Mesothelial cell of epicardium (in vitro differentiated cells): ENCODE measurements around the gene PAQR4. TPM values are rescaled to one million over a fixed set of nuclear protein-coding genes. Genes with fewer than 3 reads are reported as not detected.
A peak's percentile ranks its signal among the peaks of the same experiment; 100 is the strongest.
"Not testable (repeated sequence)": the region's sequence is repeated elsewhere in the genome, so short reads cannot be mapped to it uniquely, and the experiment has no call there.

Source experiments
- DNase-seq, 2 experiments: peaks; one replicate each; pipeline ENCODE4 v3.0.0; 2021; ENCODE audit warnings: low spot score in 2 of 2; ENCODE audit not compliant: unreplicated experiment in 2 of 2
- H3K27ac Mint-ChIP-seq: 2 replicates; pipeline ENCODE4 v1.8.0; 2021; ENCODE audit warnings: mixed read lengths
- H3K27me3 Mint-ChIP-seq: 2 replicates; pipeline ENCODE4 v1.8.0; 2021; ENCODE audit warnings: low read depth, mixed read lengths
- H3K36me3 Mint-ChIP-seq: 2 replicates; pipeline ENCODE4 v1.8.0; 2021; ENCODE audit warnings: mixed read lengths
- H3K4me1 Mint-ChIP-seq: 2 replicates; pipeline ENCODE4 v1.8.0; 2021; ENCODE audit warnings: mixed read lengths
- H3K4me3 Mint-ChIP-seq: 2 replicates; pipeline ENCODE4 v1.8.0; 2021; ENCODE audit warnings: mild to moderate bottlenecking, moderate library complexity, mixed read lengths
- H3K9me3 Mint-ChIP-seq: 2 replicates; pipeline ENCODE4 v1.8.0; 2021; ENCODE audit warnings: mixed read lengths
- CTCF ChIP-seq: fragments of 200-600 bp; sonication (generic); IDR thresholded peaks from one replicate; pipeline ENCODE4 v1.5.0; 2021; ENCODE audit warnings: antibody characterized with exemption; ENCODE audit not compliant: unreplicated experiment
- total RNA-seq: library from RNA; stranded (reverse); gene quantifications from 3 replicates; pipeline ENCODE4 v1.2.1, GENCODE V29; 2021

Gene PAQR4
- total RNA-seq, 1 donor from 2014 or later: 10.1 TPM

- Mint-ChIP-seq H3K36me3 (peaks cover 11% of the 10 kb centered on the region), H3K4me3 (no peak overlapping the region), H3K4me1 (peaks cover 11% of the 10 kb centered on the region), H3K27me3 (no peaks in the 10 kb centered on the region), H3K9me3 (no peaks in the 10 kb centered on the region), H3K27ac (no peak overlapping the region)
- no peak for DNase-seq
- TF ChIP-seq CTCF: no peak
Measured at GRCh38 chr16:2926650-2926999, 42.5 kb upstream of the PAQR4 start.

- TF ChIP-seq CTCF: peak; percentile 98
- Mint-ChIP-seq H3K9me3 (no peaks in the 10 kb centered on the region), H3K4me1 (peaks cover 11% of the 10 kb centered on the region), H3K27ac (peak overlapping the region; percentile 3), H3K4me3 (no peak overlapping the region), H3K27me3 (no peaks in the 10 kb centered on the region), H3K36me3 (peaks cover 7% of the 10 kb centered on the region)
- peak in 1 of 2 experiments; percentile 86 for DNase-seq
Measured at GRCh38 chr16:2927010-2927646, 42.0 kb upstream of the PAQR4 start.

GRCh38 chr16:2928151-2928550, 41.0 kb upstream of the PAQR4 start:
- peaks cover 11% of the 10 kb centered on the region for H3K4me1 Mint-ChIP-seq
- H3K4me3 Mint-ChIP-seq, H3K9me3 Mint-ChIP-seq, DNase-seq, H3K27me3 Mint-ChIP-seq, H3K27ac Mint-ChIP-seq, H3K36me3 Mint-ChIP-seq: not testable (repeated sequence)

GRCh38 chr16:2928796-2929195, 40.4 kb upstream of the PAQR4 start:
- no peaks in the 10 kb centered on the region for H3K9me3 Mint-ChIP-seq
- H3K4me3 Mint-ChIP-seq: no peak overlapping the region
- TF ChIP-seq CTCF: no peak
- H3K27me3 Mint-ChIP-seq: no peaks in the 10 kb centered on the region
- H3K27ac Mint-ChIP-seq: no peak overlapping the region
- no peak for DNase-seq
- peaks cover 11% of the 10 kb centered on the region for H3K4me1 Mint-ChIP-seq
- H3K36me3 Mint-ChIP-seq: peaks cover 4% of the 10 kb centered on the region

GRCh38 chr16:2929693-2930092, 39.5 kb upstream of the PAQR4 start:
- H3K4me3 Mint-ChIP-seq: no peak overlapping the region
- TF ChIP-seq CTCF: no peak
- no peaks in the 10 kb centered on the region for H3K27me3 Mint-ChIP-seq
- H3K4me1 Mint-ChIP-seq: peaks cover 11% of the 10 kb centered on the region
- peaks cover 12% of the 10 kb centered on the region for H3K36me3 Mint-ChIP-seq
- H3K27ac Mint-ChIP-seq: no peak overlapping the region
- H3K9me3 Mint-ChIP-seq: no peaks in the 10 kb centered on the region
- DNase-seq: no peak

GRCh38 chr16:2930236-2930635, 38.9 kb upstream of the PAQR4 start:
- H3K27ac Mint-ChIP-seq: no peak overlapping the region
- H3K9me3 Mint-ChIP-seq: no peaks in the 10 kb centered on the region
- no peak for TF ChIP-seq CTCF
- no peak overlapping the region for H3K4me3 Mint-ChIP-seq
- DNase-seq: no peak
- no peaks in the 10 kb centered on the region for H3K27me3 Mint-ChIP-seq
- H3K36me3 Mint-ChIP-seq: peaks cover 13% of the 10 kb centered on the region
- H3K4me1 Mint-ChIP-seq: peaks cover 11% of the 10 kb centered on the region

- DNase-seq, H3K4me3 Mint-ChIP-seq, H3K27ac Mint-ChIP-seq, H3K27me3 Mint-ChIP-seq, H3K4me1 Mint-ChIP-seq, H3K9me3 Mint-ChIP-seq: not testable (repeated sequence)
- peaks cover 15% of the 10 kb centered on the region for H3K36me3 Mint-ChIP-seq
Measured at GRCh38 chr16:2931231-2931914, 37.8 kb upstream of the PAQR4 start.
